Glomerular visceral epithelial cell (primary cell): ENCODE results near the gene DBF4B.
"Not testable (repeated sequence)": the region's sequence is repeated elsewhere in the genome, so short reads cannot be mapped to it uniquely, and the experiment has no call there.

Experiments used
- DNase-seq: peaks from one replicate; pipeline ENCODE4 v3.0.0-alpha.2; 2016; ENCODE audit errors: extremely low spot score

DBF4B gene

GRCh38 chr17:44733753-44734152 is 25.3 kb downstream of the DBF4B start:
- DNase-seq = no peak

- no peak for DNase-seq
These were observed 25.8 kb downstream of the DBF4B start for GRCh38 chr17:44734272-44734671.

- no peak for DNase-seq
These were observed 28.2 kb downstream of the DBF4B start for GRCh38 chr17:44736551-44737240.

GRCh38 chr17:44738214-44738906 is 29.9 kb downstream of the DBF4B start:
- peak; percentile 58 for DNase-seq

GRCh38 chr17:44741316-44741715 is 32.9 kb downstream of the DBF4B start:
- DNase-seq = no peak

- no peak for DNase-seq
These were observed 36.8 kb downstream of the DBF4B start for GRCh38 chr17:44745301-44745700.

- DNase-seq = not testable (repeated sequence)
These were observed 37.3 kb downstream of the DBF4B start for GRCh38 chr17:44745738-44746137.

GRCh38 chr17:44747566-44747965 is 39.1 kb downstream of the DBF4B start:
- DNase-seq = no peak

GRCh38 chr17:44749076-44749979 is 40.9 kb downstream of the DBF4B start:
- DNase-seq = no peak

- no peak for DNase-seq
These were observed 41.5 kb downstream of the DBF4B start for GRCh38 chr17:44749980-44750318.

GRCh38 chr17:44751331-44751730 is 42.9 kb downstream of the DBF4B start:
- DNase-seq = no peak

GRCh38 chr17:44751806-44752205 is 43.3 kb downstream of the DBF4B start:
- no peak for DNase-seq

- DNase-seq = no peak
These were observed 44.7 kb downstream of the DBF4B start for GRCh38 chr17:44752953-44753861.

- DNase-seq = no peak
These were observed 45.8 kb downstream of the DBF4B start for GRCh38 chr17:44754276-44754675.

GRCh38 chr17:44755180-44755579 is 46.7 kb downstream of the DBF4B start:
- not testable (repeated sequence) for DNase-seq

- no peak for DNase-seq
These were observed 48.8 kb downstream of the DBF4B start for GRCh38 chr17:44757045-44757917.

- no peak for DNase-seq
These were observed 49.5 kb downstream of the DBF4B start for GRCh38 chr17:44757918-44758413.

GRCh38 chr17:44758414-44759085 is 50.1 kb downstream of the DBF4B start, which contains the start of gene ADAM11:
Gene ADAM11 (plus strand): TSS chr17:44758988. CDS start chr17:44759200, 212 bp downstream.
- DNase-seq = no peak

- no peak for DNase-seq
These were observed 50.8 kb downstream of the DBF4B start for GRCh38 chr17:44759086-44759915.
